HepG2 (cell line): ENCODE data around the gene TSPAN3. TPM values are rescaled to one million over a fixed set of nuclear protein-coding genes. Genes with fewer than 3 reads are reported as not detected.

Experiments
- CENPBD1 ChIP-seq: sonication (generic); formaldehyde crosslinking; IDR thresholded peaks from 2 replicates; pipeline ENCODE4 v1.8.0; 2022; ENCODE audit warnings: missing genetic modification reagents, low read depth, mild to moderate bottlenecking, borderline replicate concordance
- CENPT ChIP-seq: sonication (generic); formaldehyde crosslinking; IDR thresholded peaks from 2 replicates; pipeline ENCODE4 v1.8.0; 2022; ENCODE audit warnings: low read depth, mild to moderate bottlenecking, moderate library complexity, missing genetic modification reagents
- ELF4 ChIP-seq: sonication (generic); formaldehyde crosslinking; IDR thresholded peaks from 2 replicates; pipeline ENCODE4 v1.5.0; 2020; ENCODE audit warnings: missing genetic modification reagents, mild to moderate bottlenecking, moderate library complexity, borderline replicate concordance
- HMGA1 ChIP-seq: sonication (generic); formaldehyde crosslinking; conservative IDR thresholded peaks from 2 replicates; pipeline ENCODE4 v1.4.0; 2020; ENCODE audit warnings: missing genetic modification reagents
- JUN ChIP-seq: sonication (generic); formaldehyde crosslinking; IDR thresholded peaks from 2 replicates; pipeline ENCODE4 v1.4.0; 2020; ENCODE audit warnings: mild to moderate bottlenecking, missing genetic modification reagents
- NBN ChIP-seq: fragments of 450-650 bp; conservative IDR thresholded peaks from 2 replicates; pipeline ENCODE4 v1.6.1; 2017
- NCOA2 ChIP-seq: sonication (generic); formaldehyde crosslinking; IDR thresholded peaks from 2 replicates; pipeline ENCODE4 v1.8.0; 2022; ENCODE audit warnings: inconsistent platforms
- PHF21A ChIP-seq: sonication (generic); formaldehyde crosslinking; IDR thresholded peaks from 2 replicates; pipeline ENCODE4 v1.5.0; 2020; ENCODE audit warnings: mild to moderate bottlenecking, missing genetic modification reagents
- PHF5A ChIP-seq: IDR thresholded peaks from one replicate; pipeline ENCODE4 v1.6.1; 2018; ENCODE audit warnings: low read depth, missing genetic modification reagents; ENCODE audit not compliant: unreplicated experiment
- POLR2AphosphoS2 ChIP-seq: IDR thresholded peaks from 2 replicates; pipeline ENCODE4 v1.6.1; 2011; ENCODE audit warnings: low read depth, low read length, improper control_type of control experiment
- RNF2 ChIP-seq: fragments of 450-650 bp; conservative IDR thresholded peaks from 2 replicates; pipeline ENCODE4 v1.6.1; 2016; ENCODE audit warnings: low read depth
- TFDP1 ChIP-seq: IDR thresholded peaks from 2 replicates; pipeline ENCODE4 v1.6.1; 2016; ENCODE audit warnings: missing compliant biosample characterization, missing genetic modification reagents, borderline replicate concordance
- ZNF234 ChIP-seq: sonication (generic); formaldehyde crosslinking; conservative IDR thresholded peaks from 2 replicates; pipeline ENCODE4 v1.5.1; 2020; ENCODE audit warnings: mild to moderate bottlenecking, missing genetic modification reagents
- ZNF382 ChIP-seq: sonication (generic); formaldehyde crosslinking; IDR thresholded peaks from 2 replicates; pipeline ENCODE4 v1.5.0; 2020; ENCODE audit warnings: missing genetic modification reagents, mild to moderate bottlenecking, borderline replicate concordance
- ZNF510 ChIP-seq: sonication (generic); formaldehyde crosslinking; IDR thresholded peaks from 2 replicates; pipeline ENCODE4 v1.4.0; 2020; ENCODE audit warnings: low read depth, mild to moderate bottlenecking, missing genetic modification reagents
- ZNF530 ChIP-seq: sonication (generic); formaldehyde crosslinking; IDR thresholded peaks from 2 replicates; pipeline ENCODE4 v1.5.0; 2020; ENCODE audit warnings: low read depth, mild to moderate bottlenecking, missing genetic modification reagents
- ZNF678 ChIP-seq: sonication (generic); formaldehyde crosslinking; IDR thresholded peaks from 2 replicates; pipeline ENCODE4 v1.4.0; 2020; ENCODE audit warnings: mild to moderate bottlenecking, missing genetic modification reagents
- ZNF841 ChIP-seq: sonication (generic); formaldehyde crosslinking; IDR thresholded peaks from 2 replicates; pipeline ENCODE4 v1.8.1; 2023; ENCODE audit warnings: missing genetic modification reagents, borderline replicate concordance
- polyA plus RNA-seq, 8 experiments: library from polyadenylated mRNA; depleted of rRNA in 3 of 8; stranded (reverse) in 7 of 8; unstranded in 1 of 8; fragments of >200 nt; fragmentation: Illumina TruSeq in 4 of 8; extraction: Trizol in 4 of 8; gene quantifications; 2 replicates each; pipeline versions ENCODE4 v1.2.1 to v1.2.3, GENCODE V29; 2011 to 2016; ENCODE audit warnings: low read depth in 4 of 8, missing spikeins in 1 of 8, mixed read lengths in 1 of 8; ENCODE audit not compliant: insufficient read depth in 1 of 8
- total RNA-seq, 5 experiments: library from RNA; depleted of rRNA; stranded (reverse); fragments of >200 nt; fragmentation: Illumina TruSeq; extraction: Trizol; gene quantifications; 2 replicates each; pipeline ENCODE4 v1.2.3, GENCODE V29; 2016; ENCODE audit warnings: low read depth in 1 of 5
- TF ChIP-seq, protein P1 (sequence below): sonication (generic); formaldehyde crosslinking; IDR thresholded peaks from 2 replicates; pipeline ENCODE4 v1.8.0; 2022; ENCODE audit warnings: mild to moderate bottlenecking, missing genetic modification reagents
- TF ChIP-seq, protein P2 (sequence below): sonication (generic); formaldehyde crosslinking; IDR thresholded peaks from 2 replicates; pipeline ENCODE4 v1.5.0; 2020; ENCODE audit warnings: mild to moderate bottlenecking, missing genetic modification reagents
- TF ChIP-seq, protein P3 (sequence below), 2 experiments: sonication (generic) in 1 of 2; formaldehyde crosslinking in 1 of 2; IDR thresholded peaks; 2 replicates each; pipeline versions ENCODE4 v1.4.0 to v1.6.1; 2018 to 2020; ENCODE audit warnings: missing genetic modification reagents in 2 of 2, borderline replicate concordance in 1 of 2, low read depth in 1 of 2, mild to moderate bottlenecking in 1 of 2, missing biosample characterization in 1 of 2

TSPAN3 gene
- total and polyA plus RNA-seq, 2 of the 13 experiments (the other 11 are each of a cell fraction or from before 2014, with no cell fraction given), result 167 to 170 TPM

GRCh38 chr15:77070495-77071304 is at the start of gene TSPAN3 (continued):
- TF ChIP-seq PHF21A (CRISPR knock-in tag) (peak; percentile 38; the same call in 1 of the 2 replicates), TFDP1 (CRISPR knock-in tag) (peak; percentile 81; the same call in 1 of the 2 replicates), ZNF382 (CRISPR knock-in tag) (no peak), ZNF530 (no peak), JUN (CRISPR knock-in tag) (no peak), PHF5A (CRISPR knock-in tag) (no peak), CENPBD1 (no peak), ZNF841 (CRISPR knock-in tag) (no peak), NBN (no peak), POLR2AphosphoS2 (no peak), ELF4 (CRISPR knock-in tag) (no peak), ZNF234 (CRISPR knock-in tag) (0 out of 2 replicates have a peak, but pooled peaks have one; percentile 16), ZNF678 (CRISPR knock-in tag) (no peak), CENPT (CRISPR knock-in tag) (0 out of 2 replicates have a peak, but pooled peaks have one; percentile 28), HMGA1 (CRISPR knock-in tag) (no peak), NCOA2 (CRISPR knock-in tag) (peak; percentile 13; the same call in 1 of the 2 replicates), ZNF510 (CRISPR knock-in tag) (no peak), RNF2 (0 out of 2 replicates have a peak, but pooled peaks have one; percentile 46)
- TF ChIP-seq, protein P1, sequence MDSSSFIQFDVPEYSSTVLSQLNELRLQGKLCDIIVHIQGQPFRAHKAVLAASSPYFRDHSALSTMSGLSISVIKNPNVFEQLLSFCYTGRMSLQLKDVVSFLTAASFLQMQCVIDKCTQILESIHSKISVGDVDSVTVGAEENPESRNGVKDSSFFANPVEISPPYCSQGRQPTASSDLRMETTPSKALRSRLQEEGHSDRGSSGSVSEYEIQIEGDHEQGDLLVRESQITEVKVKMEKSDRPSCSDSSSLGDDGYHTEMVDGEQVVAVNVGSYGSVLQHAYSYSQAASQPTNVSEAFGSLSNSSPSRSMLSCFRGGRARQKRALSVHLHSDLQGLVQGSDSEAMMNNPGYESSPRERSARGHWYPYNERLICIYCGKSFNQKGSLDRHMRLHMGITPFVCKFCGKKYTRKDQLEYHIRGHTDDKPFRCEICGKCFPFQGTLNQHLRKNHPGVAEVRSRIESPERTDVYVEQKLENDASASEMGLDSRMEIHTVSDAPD, result no peak
- TF ChIP-seq, protein P2, sequence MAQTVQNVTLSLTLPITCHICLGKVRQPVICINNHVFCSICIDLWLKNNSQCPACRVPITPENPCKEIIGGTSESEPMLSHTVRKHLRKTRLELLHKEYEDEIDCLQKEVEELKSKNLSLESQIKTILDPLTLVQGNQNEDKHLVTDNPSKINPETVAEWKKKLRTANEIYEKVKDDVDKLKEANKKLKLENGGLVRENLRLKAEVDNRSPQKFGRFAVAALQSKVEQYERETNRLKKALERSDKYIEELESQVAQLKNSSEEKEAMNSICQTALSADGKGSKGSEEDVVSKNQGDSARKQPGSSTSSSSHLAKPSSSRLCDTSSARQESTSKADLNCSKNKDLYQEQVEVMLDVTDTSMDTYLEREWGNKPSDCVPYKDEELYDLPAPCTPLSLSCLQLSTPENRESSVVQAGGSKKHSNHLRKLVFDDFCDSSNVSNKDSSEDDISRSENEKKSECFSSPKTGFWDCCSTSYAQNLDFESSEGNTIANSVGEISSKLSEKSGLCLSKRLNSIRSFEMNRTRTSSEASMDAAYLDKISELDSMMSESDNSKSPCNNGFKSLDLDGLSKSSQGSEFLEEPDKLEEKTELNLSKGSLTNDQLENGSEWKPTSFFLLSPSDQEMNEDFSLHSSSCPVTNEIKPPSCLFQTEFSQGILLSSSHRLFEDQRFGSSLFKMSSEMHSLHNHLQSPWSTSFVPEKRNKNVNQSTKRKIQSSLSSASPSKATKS, result no peak
- TF ChIP-seq, protein P3, sequence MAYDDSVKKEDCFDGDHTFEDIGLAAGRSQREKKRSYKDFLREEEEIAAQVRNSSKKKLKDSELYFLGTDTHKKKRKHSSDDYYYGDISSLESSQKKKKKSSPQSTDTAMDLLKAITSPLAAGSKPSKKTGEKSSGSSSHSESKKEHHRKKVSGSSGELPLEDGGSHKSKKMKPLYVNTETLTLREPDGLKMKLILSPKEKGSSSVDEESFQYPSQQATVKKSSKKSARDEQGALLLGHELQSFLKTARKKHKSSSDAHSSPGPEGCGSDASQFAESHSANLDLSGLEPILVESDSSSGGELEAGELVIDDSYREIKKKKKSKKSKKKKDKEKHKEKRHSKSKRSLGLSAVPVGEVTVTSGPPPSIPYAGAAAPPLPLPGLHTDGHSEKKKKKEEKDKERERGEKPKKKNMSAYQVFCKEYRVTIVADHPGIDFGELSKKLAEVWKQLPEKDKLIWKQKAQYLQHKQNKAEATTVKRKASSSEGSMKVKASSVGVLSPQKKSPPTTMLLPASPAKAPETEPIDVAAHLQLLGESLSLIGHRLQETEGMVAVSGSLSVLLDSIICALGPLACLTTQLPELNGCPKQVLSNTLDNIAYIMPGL (CRISPR knock-in tag; IDR thresholded peaks at IDR 0.05; ENCODE audit: borderline replicate concordance in 1 of 2, low read depth in 1 of 2), result peak; percentile 22 to 64; a peak in 2 of 4 replicates
